Ovary (tissue), 9 donors: ENCODE data around the gene NDUFA8. TPM values are rescaled to one million over a fixed set of nuclear protein-coding genes. Genes with fewer than 3 reads are reported as not detected.

Source experiments
- DNase-seq, 5 donors: peaks; one replicate each; pipeline ENCODE4 v3.0.0-alpha.2; 2019 to 2020
- H3K27ac ChIP-seq, 2 donors: fragments of 200-600 bp; one replicate each; pipeline versions ENCODE4 v1.5.1 to v1.8.0; 2019 to 2022
- H3K27me3 ChIP-seq: fragments of 200-600 bp; one replicate; pipeline ENCODE4 v1.8.0; 2022
- H3K36me3 ChIP-seq: fragments of 200-600 bp; sonication (generic); one replicate; pipeline ENCODE4 v1.5.1; 2019
- H3K4me1 ChIP-seq: one replicate; pipeline ENCODE4 v1.8.1; 2013; ENCODE audit warnings: mild to moderate bottlenecking, moderate library complexity; ENCODE audit not compliant: insufficient read depth
- H3K4me3 ChIP-seq: fragments of 200-600 bp; sonication (generic); one replicate; pipeline ENCODE4 v1.5.1; 2017
- H3K9me3 ChIP-seq, 2 donors: fragments of 200-600 bp in 1 of 2; sonication (generic) in 1 of 2; one replicate each; pipeline versions ENCODE4 v1.5.1 to v1.8.1; 2013 to 2019; ENCODE audit warnings: mild to moderate bottlenecking in 1 of 2, moderate library complexity in 1 of 2
- EP300 ChIP-seq: sonication (generic); formaldehyde crosslinking; IDR thresholded peaks from one replicate; pipeline ENCODE4 v1.6.1; 2017; ENCODE audit warnings: antibody characterized with exemption
- POLR2A ChIP-seq: fragments of 450-650 bp; IDR thresholded peaks from one replicate; pipeline ENCODE4 v1.6.1; 2017; ENCODE audit warnings: antibody characterized with exemption, mild to moderate bottlenecking, moderate library complexity
- WGBS, 3 donors: extraction: QIAGEN DNeasy Blood & Tissue Kit in 1 of 3; methylation state at CpG; one replicate each; pipeline versions ENCODE4 v1.1.5 to v1.1.7; 2013 to 2017; 5-methylcytosine and 5-hydroxymethylcytosine counted together
- intact Hi-C, 4 donors: fragments of 100-400 bp; cut with DNase I; formaldehyde crosslinking; loops; one replicate each; pipeline versions ENCODE4 v1.11.0 to v1.15.1; 2022 to 2023
- polyA plus RNA-seq, 2 donors: library from polyadenylated mRNA; stranded (reverse); fragments of 200-250 nt in 1 of 2; fragments of 350-450 nt in 1 of 2; fragmentation: Illumina TruSeq in 1 of 2; extraction: RNeasy Lipid Tissue Mini Kit (QIAGEN cat#74804) in 1 of 2; gene quantifications; one replicate each; pipeline ENCODE4 v1.2.3, GENCODE V29; 2013 to 2014
- total RNA-seq, 7 donors: library from RNA; depleted of rRNA in 2 of 7; stranded (reverse); fragments of >200 nt in 2 of 7; fragmentation: NEBNext Ultra II Directional in 3 of 7; extraction: Animal tissue kit (Norgen Biotek cat#: 25700) in 3 of 7; gene quantifications; one replicate each; pipeline versions ENCODE4 v1.1.0 to v1.2.4, GENCODE V29; 2016 to 2023
- TF ChIP-seq, protein P1 (sequence below), 3 donors: fragments of 450-650 bp in 2 of 3; fragments of 200-600 bp in 1 of 3; IDR thresholded peaks; one replicate each; pipeline versions ENCODE4 v1.5.1 to v1.8.0; 2016 to 2022; ENCODE audit warnings: antibody characterized with exemption in 3 of 3, mild to moderate bottlenecking in 1 of 3
- donor health status: DM: no; HTN: no; CAD: no; lungs with moderate emphysema.
- donor health status: DM: no; HTN: no; CAD: no.
- donor health status: Bipolar disorder and iron deficiency.
- donor health status: DM: yes; HTN: yes; CAD: no.
- donor health status: DM: no; HTN: no; CAD: no.
- donor health status: DM: yes; HTN: yes; CAD: no.

The NDUFA8 gene
- total and polyA plus RNA-seq, 9 donors: 17.2 to 88.0 (median 32.6) TPM

DNA sequence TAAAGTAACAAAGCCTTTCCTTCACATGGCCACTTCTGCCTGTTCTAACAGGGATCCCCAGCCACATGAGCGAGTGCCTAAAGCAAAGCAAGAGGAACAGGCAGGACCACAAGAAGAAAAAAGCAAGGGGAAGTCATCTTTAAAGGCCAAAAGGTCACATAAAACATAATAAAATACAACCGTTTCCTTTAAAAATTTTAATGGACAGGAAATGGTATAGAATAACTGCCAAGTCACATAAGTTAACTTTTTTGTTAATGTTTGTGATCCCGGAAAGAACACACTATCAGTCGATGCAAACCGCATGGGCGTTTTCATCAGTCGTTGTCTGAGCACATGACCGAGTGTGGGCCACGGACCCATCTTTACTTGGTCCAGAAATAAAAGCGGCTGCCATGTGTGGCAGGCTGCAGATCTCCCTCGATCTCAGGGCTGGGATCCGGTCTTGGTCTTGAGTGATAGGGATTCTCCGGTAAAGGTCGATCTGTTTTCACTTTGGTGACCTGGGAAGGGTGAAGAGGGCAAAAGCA, 15.6 kb downstream of the NDUFA8 start:
- H3K9me3 ChIP-seq: no peaks in the 10 kb centered on the region
- TF ChIP-seq POLR2A (no peak), EP300 (no peak)
- TF ChIP-seq, protein P1, sequence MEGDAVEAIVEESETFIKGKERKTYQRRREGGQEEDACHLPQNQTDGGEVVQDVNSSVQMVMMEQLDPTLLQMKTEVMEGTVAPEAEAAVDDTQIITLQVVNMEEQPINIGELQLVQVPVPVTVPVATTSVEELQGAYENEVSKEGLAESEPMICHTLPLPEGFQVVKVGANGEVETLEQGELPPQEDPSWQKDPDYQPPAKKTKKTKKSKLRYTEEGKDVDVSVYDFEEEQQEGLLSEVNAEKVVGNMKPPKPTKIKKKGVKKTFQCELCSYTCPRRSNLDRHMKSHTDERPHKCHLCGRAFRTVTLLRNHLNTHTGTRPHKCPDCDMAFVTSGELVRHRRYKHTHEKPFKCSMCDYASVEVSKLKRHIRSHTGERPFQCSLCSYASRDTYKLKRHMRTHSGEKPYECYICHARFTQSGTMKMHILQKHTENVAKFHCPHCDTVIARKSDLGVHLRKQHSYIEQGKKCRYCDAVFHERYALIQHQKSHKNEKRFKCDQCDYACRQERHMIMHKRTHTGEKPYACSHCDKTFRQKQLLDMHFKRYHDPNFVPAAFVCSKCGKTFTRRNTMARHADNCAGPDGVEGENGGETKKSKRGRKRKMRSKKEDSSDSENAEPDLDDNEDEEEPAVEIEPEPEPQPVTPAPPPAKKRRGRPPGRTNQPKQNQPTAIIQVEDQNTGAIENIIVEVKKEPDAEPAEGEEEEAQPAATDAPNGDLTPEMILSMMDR (IDR thresholded peaks at IDR 0.05): no peak
- whole genome bisulfite sequencing, 3 donors: 78 to 82% (median 79%) methylated on average over 14 of the region's 14 CpGs
- no peaks in the 10 kb centered on the region for H3K36me3 ChIP-seq
- no peaks in the 10 kb centered on the region for H3K27me3 ChIP-seq
- intact Hi-C loops: no loop called here
- no peak overlapping the region for H3K4me3 ChIP-seq
- H3K27ac ChIP-seq: no peak overlapping the region
- DNase-seq: no peak
- no peaks in the 10 kb centered on the region for H3K4me1 ChIP-seq

DNA sequence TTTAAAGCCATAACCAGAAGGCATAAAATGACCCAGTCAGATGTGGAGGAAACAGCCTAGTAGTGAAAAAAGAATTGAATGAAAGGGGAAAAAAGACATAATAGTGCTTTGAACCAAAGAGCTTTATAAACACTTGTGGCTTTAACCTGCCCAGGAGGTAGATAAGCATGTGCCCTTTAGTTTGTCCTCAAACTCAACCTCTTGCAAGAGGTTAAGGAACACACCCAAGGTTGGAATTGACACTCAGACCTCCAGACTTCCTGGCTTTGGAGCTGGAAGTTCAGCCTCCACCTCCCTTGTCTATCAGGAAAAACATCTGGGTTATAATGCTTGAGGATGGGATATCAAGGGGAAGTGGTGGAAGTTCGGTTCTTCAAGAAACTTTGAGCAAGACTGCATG, 16.3 kb downstream of the NDUFA8 start:
- 75 to 89% (median 78%) methylated on average over 1 of the region's 1 CpG for WGBS, 3 donors
- Histone ChIP-seq H3K36me3 (no peaks in the 10 kb centered on the region), H3K4me1 (no peaks in the 10 kb centered on the region), H3K27me3 (no peaks in the 10 kb centered on the region), H3K9me3 (no peaks in the 10 kb centered on the region), H3K4me3 (no peak overlapping the region), H3K27ac (no peak overlapping the region)
- intact Hi-C loops: no loop called here
- DNase-seq: no peak
- no peak for TF ChIP-seq EP300
- TF ChIP-seq, protein P1 (IDR thresholded peaks at IDR 0.05): no peak
- TF ChIP-seq POLR2A: no peak

DNA sequence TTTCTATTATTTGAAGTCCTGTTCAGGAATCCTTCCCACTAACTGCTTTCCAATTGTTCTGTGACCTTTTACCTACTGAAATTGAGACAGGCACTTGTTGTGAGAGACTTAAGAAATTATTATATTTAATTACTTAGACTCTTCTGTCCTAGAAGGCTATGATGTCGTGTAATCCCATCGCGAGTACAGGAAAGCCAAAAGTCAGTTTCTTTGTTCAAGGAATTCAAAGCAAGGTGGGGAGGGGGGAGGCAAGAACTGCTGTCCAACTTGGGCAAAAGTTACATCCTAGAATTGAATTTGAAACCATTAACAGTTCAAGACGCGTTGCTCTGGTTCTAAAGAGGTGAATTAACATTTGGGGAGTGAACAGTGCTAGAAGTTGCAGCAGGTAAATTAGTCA, 17.9 kb downstream of the NDUFA8 start:
- Histone ChIP-seq H3K4me3 (no peak overlapping the region), H3K36me3 (no peaks in the 10 kb centered on the region), H3K9me3 (no peaks in the 10 kb centered on the region), H3K4me1 (no peaks in the 10 kb centered on the region), H3K27me3 (no peaks in the 10 kb centered on the region), H3K27ac (no peak overlapping the region)
- no peak for TF ChIP-seq POLR2A
- WGBS, 3 donors: 71 to 81% (median 77%) methylated on average over 5 of the region's 5 CpGs
- DNase-seq: no peak
- intact Hi-C loops: no loop called here

DNA sequence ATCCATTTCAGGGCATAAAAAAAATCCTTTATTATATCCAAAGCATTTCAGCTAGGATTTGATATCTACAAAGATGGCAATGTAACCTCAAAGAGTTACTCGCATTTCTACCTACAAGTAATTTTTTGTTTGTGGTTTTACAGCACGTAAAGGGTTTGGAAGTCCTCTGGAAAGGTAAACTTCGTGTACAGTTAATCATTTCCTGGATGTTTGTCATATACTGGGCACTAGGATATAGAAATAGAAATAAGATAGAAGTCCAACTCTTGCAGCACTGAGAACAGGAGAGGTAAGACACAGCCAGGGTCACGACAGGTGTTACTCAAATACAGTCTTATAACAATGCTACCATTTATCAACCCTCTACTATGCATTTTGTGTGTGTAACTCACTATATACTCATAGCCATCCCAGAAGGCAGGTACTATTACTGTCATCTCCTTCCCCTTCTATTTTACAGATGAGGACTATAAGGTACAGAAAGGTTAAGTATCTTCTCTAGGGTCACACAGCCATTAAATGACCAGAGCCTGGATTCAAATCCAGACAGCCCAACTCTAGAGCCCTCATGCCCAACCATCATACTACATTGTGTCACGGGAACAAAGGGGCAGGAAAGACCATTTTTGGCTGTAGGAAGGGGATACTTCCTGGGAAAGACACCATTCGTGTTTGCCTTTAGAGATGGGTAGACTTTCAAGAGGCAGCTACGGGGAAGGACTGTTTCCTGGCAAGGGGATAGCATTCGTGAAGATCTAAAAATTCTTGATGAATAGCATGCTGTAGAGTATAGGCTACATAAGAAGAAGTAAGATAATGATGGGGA, 19.0 kb downstream of the NDUFA8 start:
- no peaks in the 10 kb centered on the region for H3K9me3 ChIP-seq
- no peaks in the 10 kb centered on the region for H3K4me1 ChIP-seq
- DNase-seq: no peak
- H3K27me3 ChIP-seq: no peaks in the 10 kb centered on the region
- H3K27ac ChIP-seq: no peak overlapping the region
- intact Hi-C loops: no loop called here
- TF ChIP-seq POLR2A (no peak), EP300 (no peak)
- TF ChIP-seq, protein P1 (IDR thresholded peaks at IDR 0.05): no peak
- H3K36me3 ChIP-seq: no peaks in the 10 kb centered on the region
- WGBS, 3 donors: 74 to 82% (median 75%) methylated on average over 8 of the region's 8 CpGs
- no peak overlapping the region for H3K4me3 ChIP-seq
